HEK293 (cell line): Measurements from ENCODE around the gene RXFP4.

Source experiments
- CTCF ChIA-PET: fragments of 350-600 bp; formaldehyde crosslinking; extraction: SDS; loops from one replicate; lab custom pipeline; 2021; ENCODE audit warnings: antibody characterized with exemption; lab: Yijun Ruan, JAX
- POLR2A ChIA-PET: fragments of 300-600 bp; formaldehyde crosslinking; extraction: SDS; loops from one replicate; lab custom pipeline; 2020; ENCODE audit warnings: antibody characterized with exemption, inconsistent platforms; lab: Yijun Ruan, JAX
- H3K27ac ChIP-seq: fragments of 200-500 bp; sonication (Bioruptor generic); 2 replicates; pipeline ENCODE4 v1.5.1; 2014; ENCODE audit warnings: low read depth, low read length, control low read depth, inconsistent platforms; ENCODE audit errors: extremely low read depth
- H3K36me3 ChIP-seq, 2 experiments: fragments of 200-500 bp in 1 of 2; sonication (Bioruptor generic) in 1 of 2; 1 replicate in 1 of 2; 2 replicates in 1 of 2; pipeline ENCODE4 v1.5.1; 2014 to 2017; ENCODE audit warnings: inconsistent platforms in 2 of 2, low read length in 2 of 2; ENCODE audit not compliant: control insufficient read depth in 2 of 2, insufficient read depth in 1 of 2
- H3K4me1 ChIP-seq: fragments of 200-500 bp; sonication (Bioruptor generic); 2 replicates; pipeline ENCODE4 v1.5.1; 2014; ENCODE audit warnings: mild to moderate bottlenecking, low read length, inconsistent platforms; ENCODE audit not compliant: control insufficient read depth, insufficient read depth
- H3K4me3 ChIP-seq: 2 replicates; pipeline ENCODE4 v1.5.1; 2011; ENCODE audit warnings: low read depth, mild to moderate bottlenecking, control low read depth, low read length, moderate library complexity
- H3K9me3 ChIP-seq: fragments of 200-500 bp; sonication (Bioruptor generic); 2 replicates; pipeline ENCODE4 v1.5.1; 2014; ENCODE audit warnings: low read depth, low read length, inconsistent platforms; ENCODE audit not compliant: control insufficient read depth, insufficient read depth
- EGR2 ChIP-seq: fragments of 450-650 bp; formaldehyde crosslinking; IDR thresholded peaks from 2 replicates; pipeline ENCODE4 v1.5.1; 2016; ENCODE audit warnings: low read depth, missing biosample characterization, missing genetic modification characterization
- KLF7 ChIP-seq: fragments of 450-650 bp; formaldehyde crosslinking; IDR thresholded peaks from 2 replicates; pipeline ENCODE4 v1.5.1; 2016; ENCODE audit warnings: missing biosample characterization, missing genetic modification characterization, borderline replicate concordance
- SETDB1 ChIP-seq: IDR thresholded peaks from one replicate; pipeline ENCODE4 v1.6.1; 2017; ENCODE audit warnings: mild to moderate bottlenecking, low read length, moderate library complexity, mixed read lengths; ENCODE audit not compliant: insufficient read length
- TCF7L2 ChIP-seq: IDR thresholded peaks from 2 replicates; pipeline ENCODE4 v1.6.1; 2011; ENCODE audit warnings: low read depth, mild to moderate bottlenecking, inconsistent platforms, low read length, moderate library complexity, borderline replicate concordance
- ZBTB17 ChIP-seq: fragments of 450-650 bp; formaldehyde crosslinking; IDR thresholded peaks from 2 replicates; pipeline ENCODE4 v1.5.1; 2016; ENCODE audit warnings: missing biosample characterization, missing genetic modification characterization
- ZBTB7A ChIP-seq: fragments of 450-650 bp; formaldehyde crosslinking; IDR thresholded peaks from 2 replicates; pipeline ENCODE4 v1.5.1; 2016; ENCODE audit warnings: low read depth, missing biosample characterization, missing genetic modification characterization
- ZBTB8A ChIP-seq: fragments of 450-650 bp; formaldehyde crosslinking; IDR thresholded peaks from 2 replicates; pipeline ENCODE4 v1.5.1; 2016; ENCODE audit warnings: missing biosample characterization, missing genetic modification characterization
- ZFHX2 ChIP-seq: fragments of 450-650 bp; formaldehyde crosslinking; conservative IDR thresholded peaks from 2 replicates; pipeline ENCODE4 v1.5.1; 2016; ENCODE audit warnings: missing biosample characterization, missing genetic modification characterization
- ZNF16 ChIP-seq: fragments of 450-650 bp; formaldehyde crosslinking; IDR thresholded peaks from 2 replicates; pipeline ENCODE4 v1.5.1; 2016; ENCODE audit warnings: low read depth, missing biosample characterization, missing genetic modification characterization
- ZNF2 ChIP-seq: fragments of 450-650 bp; formaldehyde crosslinking; IDR thresholded peaks from 2 replicates; pipeline ENCODE4 v1.5.1; 2016; ENCODE audit warnings: missing biosample characterization, missing genetic modification characterization
- ZNF366 ChIP-seq: fragments of 450-650 bp; formaldehyde crosslinking; conservative IDR thresholded peaks from 2 replicates; pipeline ENCODE4 v1.5.1; 2016; ENCODE audit warnings: missing biosample characterization, missing genetic modification characterization
- ZNF394 ChIP-seq: fragments of 450-650 bp; formaldehyde crosslinking; IDR thresholded peaks from 2 replicates; pipeline ENCODE4 v1.5.1; 2016; ENCODE audit warnings: missing biosample characterization, missing genetic modification characterization, mild to moderate bottlenecking, moderate library complexity, borderline replicate concordance
- ZNF433 ChIP-seq: fragments of 450-650 bp; formaldehyde crosslinking; IDR thresholded peaks from 2 replicates; pipeline ENCODE4 v1.5.1; 2016; ENCODE audit warnings: missing biosample characterization, missing genetic modification characterization, low read depth
- ZNF514 ChIP-seq: fragments of 450-650 bp; formaldehyde crosslinking; IDR thresholded peaks from 2 replicates; pipeline ENCODE4 v1.5.1; 2016; ENCODE audit warnings: missing biosample characterization, missing genetic modification characterization
- ZNF549 ChIP-seq: fragments of 450-650 bp; IDR thresholded peaks from 2 replicates; pipeline ENCODE4 v1.5.1; 2018; ENCODE audit warnings: missing biosample characterization, missing genetic modification characterization, mild to moderate bottlenecking, inconsistent platforms, moderate library complexity
- ZNF560 ChIP-seq: fragments of 450-650 bp; formaldehyde crosslinking; IDR thresholded peaks from 2 replicates; pipeline ENCODE4 v1.5.1; 2017; ENCODE audit warnings: missing biosample characterization, missing genetic modification characterization, borderline replicate concordance
- ZNF585B ChIP-seq: fragments of 450-650 bp; formaldehyde crosslinking; IDR thresholded peaks from 2 replicates; pipeline ENCODE4 v1.5.1; 2016; ENCODE audit warnings: missing biosample characterization, missing genetic modification characterization
- ZNF600 ChIP-seq: fragments of 450-650 bp; formaldehyde crosslinking; IDR thresholded peaks from 2 replicates; pipeline ENCODE4 v1.5.1; 2016; ENCODE audit warnings: missing biosample characterization, missing genetic modification characterization
- ZSCAN23 ChIP-seq: fragments of 450-650 bp; formaldehyde crosslinking; IDR thresholded peaks from 2 replicates; pipeline ENCODE4 v1.5.1; 2016; ENCODE audit warnings: missing biosample characterization, missing genetic modification characterization
- TF ChIP-seq, protein P1 (sequence below): fragments of 450-650 bp; formaldehyde crosslinking; IDR thresholded peaks from 2 replicates; pipeline ENCODE4 v1.5.1; 2016; ENCODE audit warnings: missing biosample characterization, missing genetic modification characterization
- TF ChIP-seq, protein P2 (sequence below): fragments of 450-650 bp; formaldehyde crosslinking; IDR thresholded peaks from 2 replicates; pipeline ENCODE4 v1.5.1; 2016; ENCODE audit warnings: missing biosample characterization, missing genetic modification characterization
- TF ChIP-seq, protein P3 (sequence below): fragments of 450-650 bp; formaldehyde crosslinking; conservative IDR thresholded peaks from 2 replicates; pipeline ENCODE4 v1.5.1; 2016; ENCODE audit warnings: low read depth, missing biosample characterization, missing genetic modification characterization
- TF ChIP-seq, protein P4 (sequence below): fragments of 450-650 bp; formaldehyde crosslinking; IDR thresholded peaks from 2 replicates; pipeline ENCODE4 v1.5.1; 2016; ENCODE audit warnings: missing biosample characterization, missing genetic modification characterization
- TF ChIP-seq, protein P5 (sequence below): fragments of 450-650 bp; formaldehyde crosslinking; IDR thresholded peaks from 2 replicates; pipeline ENCODE4 v1.5.1; 2016; ENCODE audit warnings: missing biosample characterization, missing genetic modification characterization
- TF ChIP-seq, protein P6 (sequence below): fragments of 450-650 bp; formaldehyde crosslinking; optimal IDR thresholded peaks from 2 replicates; pipeline ENCODE3; 2016; ENCODE audit warnings: missing biosample characterization, mild to moderate bottlenecking, missing genetic modification characterization

The RXFP4 gene

DNA sequence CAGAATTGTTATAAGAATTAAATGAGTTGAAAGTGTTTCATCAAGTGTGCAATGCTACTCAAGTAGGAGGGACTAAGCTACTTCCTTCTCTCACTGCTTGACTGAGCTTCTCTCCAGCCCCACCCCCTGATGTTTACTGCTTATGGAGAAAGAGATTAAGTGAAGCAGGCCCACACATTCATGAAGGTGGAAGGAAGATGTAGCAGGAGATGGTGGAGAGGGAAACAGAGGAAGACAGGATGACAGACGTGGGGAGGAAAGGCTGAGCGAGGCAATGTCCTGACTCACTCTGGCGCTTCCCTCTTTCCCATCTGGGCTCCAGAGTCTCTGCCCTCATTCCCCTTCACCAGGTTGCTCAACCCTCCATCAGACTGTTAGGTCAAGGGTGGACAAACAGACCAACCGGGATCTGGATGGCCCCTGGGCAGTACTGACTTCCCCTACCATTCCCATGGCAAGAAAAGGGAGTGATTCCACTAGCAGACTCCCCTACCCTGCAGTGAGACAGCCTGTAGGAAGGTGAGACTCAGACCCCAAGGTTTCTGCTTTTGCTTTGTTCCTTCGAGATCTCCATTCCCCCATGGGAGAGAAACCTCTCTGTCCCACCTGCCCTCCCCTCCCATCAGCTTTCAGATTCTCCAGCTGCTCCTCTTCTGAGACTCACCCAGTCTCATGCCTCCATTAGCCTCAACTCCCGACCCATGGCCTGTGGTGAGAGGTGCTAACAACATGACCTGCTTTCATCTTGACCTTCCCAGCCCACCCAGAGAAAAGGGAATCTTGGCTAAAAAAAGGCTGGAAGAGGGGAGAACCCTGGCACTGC is 40.0 kb downstream of the RXFP4 start:
- Histone ChIP-seq H3K27ac (no peak overlapping the region), H3K9me3 (no peaks in the 10 kb centered on the region), H3K4me3 (no peak overlapping the region), H3K4me1 (peaks cover 23% of the 10 kb centered on the region), H3K36me3 (no peaks in the 10 kb centered on the region)
- ChIA-PET POLR2A (interaction anchor here (0.6 kb wide), 2 partner anchors 100 to 266 kb away, joined by 3 to 4 read pairs; no protein-coding TSS in a partner anchor), CTCF (interaction anchor here (0.7 to 2.4 kb wide), 5 partner anchors 9 to 43 kb away, joined by 3 to 15 read pairs (median 5); no protein-coding TSS in a partner anchor)
- TF ChIP-seq KLF7 (tag by site-specific recombination) (no peak), ZNF433 (tag by site-specific recombination) (no peak), SETDB1 (no peak), TCF7L2 (no peak), ZNF560 (no peak), ZNF366 (tag by site-specific recombination) (peak; percentile 81), ZNF2 (no peak), ZNF549 (tag by site-specific recombination) (no peak), ZNF394 (tag by site-specific recombination) (peak; percentile 94), ZNF585B (tag by site-specific recombination) (no peak), EGR2 (tag by site-specific recombination) (peak; percentile 44; the same call in 1 of the 2 replicates), ZNF600 (tag by site-specific recombination) (no peak), ZBTB17 (tag by site-specific recombination) (peak; percentile 14; the same call in 1 of the 2 replicates), ZBTB8A (no peak), ZBTB7A (no peak), ZSCAN23 (tag by site-specific recombination) (no peak), ZFHX2 (tag by site-specific recombination) (peak; percentile 54), ZNF514 (tag by site-specific recombination) (no peak), ZNF16 (no peak)
- TF ChIP-seq, protein P1, sequence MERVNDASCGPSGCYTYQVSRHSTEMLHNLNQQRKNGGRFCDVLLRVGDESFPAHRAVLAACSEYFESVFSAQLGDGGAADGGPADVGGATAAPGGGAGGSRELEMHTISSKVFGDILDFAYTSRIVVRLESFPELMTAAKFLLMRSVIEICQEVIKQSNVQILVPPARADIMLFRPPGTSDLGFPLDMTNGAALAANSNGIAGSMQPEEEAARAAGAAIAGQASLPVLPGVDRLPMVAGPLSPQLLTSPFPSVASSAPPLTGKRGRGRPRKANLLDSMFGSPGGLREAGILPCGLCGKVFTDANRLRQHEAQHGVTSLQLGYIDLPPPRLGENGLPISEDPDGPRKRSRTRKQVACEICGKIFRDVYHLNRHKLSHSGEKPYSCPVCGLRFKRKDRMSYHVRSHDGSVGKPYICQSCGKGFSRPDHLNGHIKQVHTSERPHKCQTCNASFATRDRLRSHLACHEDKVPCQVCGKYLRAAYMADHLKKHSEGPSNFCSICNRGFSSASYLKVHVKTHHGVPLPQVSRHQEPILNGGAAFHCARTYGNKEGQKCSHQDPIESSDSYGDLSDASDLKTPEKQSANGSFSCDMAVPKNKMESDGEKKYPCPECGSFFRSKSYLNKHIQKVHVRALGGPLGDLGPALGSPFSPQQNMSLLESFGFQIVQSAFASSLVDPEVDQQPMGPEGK: no peak
- TF ChIP-seq, protein P2, sequence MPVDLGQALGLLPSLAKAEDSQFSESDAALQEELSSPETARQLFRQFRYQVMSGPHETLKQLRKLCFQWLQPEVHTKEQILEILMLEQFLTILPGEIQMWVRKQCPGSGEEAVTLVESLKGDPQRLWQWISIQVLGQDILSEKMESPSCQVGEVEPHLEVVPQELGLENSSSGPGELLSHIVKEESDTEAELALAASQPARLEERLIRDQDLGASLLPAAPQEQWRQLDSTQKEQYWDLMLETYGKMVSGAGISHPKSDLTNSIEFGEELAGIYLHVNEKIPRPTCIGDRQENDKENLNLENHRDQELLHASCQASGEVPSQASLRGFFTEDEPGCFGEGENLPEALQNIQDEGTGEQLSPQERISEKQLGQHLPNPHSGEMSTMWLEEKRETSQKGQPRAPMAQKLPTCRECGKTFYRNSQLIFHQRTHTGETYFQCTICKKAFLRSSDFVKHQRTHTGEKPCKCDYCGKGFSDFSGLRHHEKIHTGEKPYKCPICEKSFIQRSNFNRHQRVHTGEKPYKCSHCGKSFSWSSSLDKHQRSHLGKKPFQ (tag by site-specific recombination): no peak
- TF ChIP-seq, protein P3, sequence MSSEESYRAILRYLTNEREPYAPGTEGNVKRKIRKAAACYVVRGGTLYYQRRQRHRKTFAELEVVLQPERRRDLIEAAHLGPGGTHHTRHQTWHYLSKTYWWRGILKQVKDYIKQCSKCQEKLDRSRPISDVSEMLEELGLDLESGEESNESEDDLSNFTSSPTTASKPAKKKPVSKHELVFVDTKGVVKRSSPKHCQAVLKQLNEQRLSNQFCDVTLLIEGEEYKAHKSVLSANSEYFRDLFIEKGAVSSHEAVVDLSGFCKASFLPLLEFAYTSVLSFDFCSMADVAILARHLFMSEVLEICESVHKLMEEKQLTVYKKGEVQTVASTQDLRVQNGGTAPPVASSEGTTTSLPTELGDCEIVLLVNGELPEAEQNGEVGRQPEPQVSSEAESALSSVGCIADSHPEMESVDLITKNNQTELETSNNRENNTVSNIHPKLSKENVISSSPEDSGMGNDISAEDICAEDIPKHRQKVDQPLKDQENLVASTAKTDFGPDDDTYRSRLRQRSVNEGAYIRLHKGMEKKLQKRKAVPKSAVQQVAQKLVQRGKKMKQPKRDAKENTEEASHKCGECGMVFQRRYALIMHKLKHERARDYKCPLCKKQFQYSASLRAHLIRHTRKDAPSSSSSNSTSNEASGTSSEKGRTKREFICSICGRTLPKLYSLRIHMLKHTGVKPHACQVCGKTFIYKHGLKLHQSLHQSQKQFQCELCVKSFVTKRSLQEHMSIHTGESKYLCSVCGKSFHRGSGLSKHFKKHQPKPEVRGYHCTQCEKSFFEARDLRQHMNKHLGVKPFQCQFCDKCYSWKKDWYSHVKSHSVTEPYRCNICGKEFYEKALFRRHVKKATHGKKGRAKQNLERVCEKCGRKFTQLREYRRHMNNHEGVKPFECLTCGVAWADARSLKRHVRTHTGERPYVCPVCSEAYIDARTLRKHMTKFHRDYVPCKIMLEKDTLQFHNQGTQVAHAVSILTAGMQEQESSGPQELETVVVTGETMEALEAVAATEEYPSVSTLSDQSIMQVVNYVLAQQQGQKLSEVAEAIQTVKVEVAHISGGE (tag by site-specific recombination): no peak
- TF ChIP-seq, protein P4, sequence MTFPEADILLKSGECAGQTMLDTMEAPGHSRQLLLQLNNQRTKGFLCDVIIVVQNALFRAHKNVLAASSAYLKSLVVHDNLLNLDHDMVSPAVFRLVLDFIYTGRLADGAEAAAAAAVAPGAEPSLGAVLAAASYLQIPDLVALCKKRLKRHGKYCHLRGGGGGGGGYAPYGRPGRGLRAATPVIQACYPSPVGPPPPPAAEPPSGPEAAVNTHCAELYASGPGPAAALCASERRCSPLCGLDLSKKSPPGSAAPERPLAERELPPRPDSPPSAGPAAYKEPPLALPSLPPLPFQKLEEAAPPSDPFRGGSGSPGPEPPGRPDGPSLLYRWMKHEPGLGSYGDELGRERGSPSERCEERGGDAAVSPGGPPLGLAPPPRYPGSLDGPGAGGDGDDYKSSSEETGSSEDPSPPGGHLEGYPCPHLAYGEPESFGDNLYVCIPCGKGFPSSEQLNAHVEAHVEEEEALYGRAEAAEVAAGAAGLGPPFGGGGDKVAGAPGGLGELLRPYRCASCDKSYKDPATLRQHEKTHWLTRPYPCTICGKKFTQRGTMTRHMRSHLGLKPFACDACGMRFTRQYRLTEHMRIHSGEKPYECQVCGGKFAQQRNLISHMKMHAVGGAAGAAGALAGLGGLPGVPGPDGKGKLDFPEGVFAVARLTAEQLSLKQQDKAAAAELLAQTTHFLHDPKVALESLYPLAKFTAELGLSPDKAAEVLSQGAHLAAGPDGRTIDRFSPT: no peak
- TF ChIP-seq, protein P5, sequence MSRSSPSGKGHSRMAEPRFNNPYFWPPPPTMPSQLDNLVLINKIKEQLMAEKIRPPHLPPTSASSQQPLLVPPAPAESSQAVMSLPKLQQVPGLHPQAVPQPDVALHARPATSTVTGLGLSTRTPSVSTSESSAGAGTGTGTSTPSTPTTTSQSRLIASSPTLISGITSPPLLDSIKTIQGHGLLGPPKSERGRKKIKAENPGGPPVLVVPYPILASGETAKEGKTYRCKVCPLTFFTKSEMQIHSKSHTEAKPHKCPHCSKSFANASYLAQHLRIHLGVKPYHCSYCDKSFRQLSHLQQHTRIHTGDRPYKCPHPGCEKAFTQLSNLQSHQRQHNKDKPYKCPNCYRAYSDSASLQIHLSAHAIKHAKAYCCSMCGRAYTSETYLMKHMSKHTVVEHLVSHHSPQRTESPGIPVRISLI (tag by site-specific recombination): no peak
- TF ChIP-seq, protein P6, sequence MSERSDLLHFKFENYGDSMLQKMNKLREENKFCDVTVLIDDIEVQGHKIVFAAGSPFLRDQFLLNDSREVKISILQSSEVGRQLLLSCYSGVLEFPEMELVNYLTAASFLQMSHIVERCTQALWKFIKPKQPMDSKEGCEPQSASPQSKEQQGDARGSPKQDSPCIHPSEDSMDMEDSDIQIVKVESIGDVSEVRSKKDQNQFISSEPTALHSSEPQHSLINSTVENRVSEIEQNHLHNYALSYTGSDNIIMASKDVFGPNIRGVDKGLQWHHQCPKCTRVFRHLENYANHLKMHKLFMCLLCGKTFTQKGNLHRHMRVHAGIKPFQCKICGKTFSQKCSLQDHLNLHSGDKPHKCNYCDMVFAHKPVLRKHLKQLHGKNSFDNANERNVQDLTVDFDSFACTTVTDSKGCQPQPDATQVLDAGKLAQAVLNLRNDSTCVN (tag by site-specific recombination): no peak
